Natural killer cell (primary cell): Measurements from ENCODE around the gene KANSL1L. TPM values are rescaled to one million over a fixed set of nuclear protein-coding genes. Genes with fewer than 3 reads are reported as not detected.

Experiments used
- ATAC-seq, 3 donors: fragments of 150-1000 bp in 2 of 3; fragments of 200-7000 bp in 1 of 3; cut with Tn5 transposase; 1 replicate in 1 of 3; 2 replicates in 2 of 3; pipeline ENCODE4 v1.10.0; 2021; ENCODE audit warnings: mild to moderate bottlenecking in 2 of 3, moderate library complexity in 2 of 3
- DNase-seq, 2 donors: peaks; one replicate each; pipeline versions ENCODE4 v3.0.0 to v3.0.0-alpha.2; 2013 to 2021; ENCODE audit warnings: mixed read lengths in 1 of 2
- H3K27ac ChIP-seq: one replicate; pipeline ENCODE4 v1.5.1; 2013; ENCODE audit warnings: mild to moderate bottlenecking, low read length
- H3K27me3 ChIP-seq: one replicate; pipeline ENCODE4 v1.6.1; 2013; ENCODE audit warnings: low read length; ENCODE audit not compliant: control insufficient read depth, insufficient read depth
- H3K36me3 ChIP-seq: one replicate; pipeline ENCODE4 v1.6.1; 2013; ENCODE audit warnings: low read length; ENCODE audit not compliant: control insufficient read depth, insufficient read depth
- H3K4me1 ChIP-seq: one replicate; pipeline ENCODE4 v1.6.1; 2013; ENCODE audit warnings: low read length; ENCODE audit not compliant: control insufficient read depth, insufficient read depth
- H3K4me3 ChIP-seq: one replicate; pipeline ENCODE4 v1.5.1; 2013; ENCODE audit warnings: low read length
- H3K9me3 ChIP-seq: one replicate; pipeline ENCODE4 v1.6.1; 2013; ENCODE audit warnings: low read length; ENCODE audit not compliant: control insufficient read depth, insufficient read depth
- H3K27ac Mint-ChIP-seq, 2 donors: one replicate each; pipeline ENCODE4 v1.8.0; 2022; ENCODE audit warnings: mild to moderate bottlenecking in 2 of 2, mixed read lengths in 2 of 2, moderate library complexity in 1 of 2
- H3K27me3 Mint-ChIP-seq, 2 donors: one replicate each; pipeline ENCODE4 v1.8.0; 2022; ENCODE audit warnings: low read depth in 2 of 2, mixed read lengths in 2 of 2
- H3K36me3 Mint-ChIP-seq: one replicate; pipeline ENCODE4 v1.8.0; 2022; ENCODE audit warnings: mixed read lengths
- H3K4me1 Mint-ChIP-seq, 2 donors: one replicate each; pipeline ENCODE4 v1.8.0; 2022; ENCODE audit warnings: mixed read lengths in 2 of 2
- H3K4me3 Mint-ChIP-seq: one replicate; pipeline ENCODE4 v1.8.0; 2022; ENCODE audit warnings: mild to moderate bottlenecking, moderate library complexity, mixed read lengths
- H3K9me3 Mint-ChIP-seq, 2 donors: one replicate each; pipeline ENCODE4 v1.8.0; 2022; ENCODE audit warnings: mixed read lengths in 2 of 2
- CTCF ChIP-seq: fragments of 200-600 bp; IDR thresholded peaks from one replicate; pipeline ENCODE4 v1.8.0; 2022; ENCODE audit warnings: antibody characterized with exemption
- WGBS: methylation state at CpG from one replicate; pipeline ENCODE4 v1.1.7; 2013; ENCODE audit warnings: missing lambda C conversion rate; ENCODE audit not compliant: insufficient coverage; 5-methylcytosine and 5-hydroxymethylcytosine counted together
- intact Hi-C: fragments of 100-400 bp; cut with micrococcal nuclease; formaldehyde crosslinking; loops from one replicate; pipeline ENCODE4 v1.14.2; 2022
- total RNA-seq, 4 donors: library from RNA; stranded (reverse); fragments of 120-200 nt in 1 of 4; gene quantifications; one replicate each; pipeline versions ENCODE4 v1.2.3 to v1.2.4, GENCODE V29; 2013 to 2022

The KANSL1L gene
- total RNA-seq, 3 donors from 2014 or later (not counting 1 experiment from before 2014, with no cell fraction given): 7.6 to 11.2 (median 9.5) TPM

- H3K4me3 Mint-ChIP-seq: no peak overlapping the region
- no peaks in the 10 kb centered on the region for H3K4me1 ChIP-seq
- peaks cover 9% of the 10 kb centered on the region for H3K36me3 Mint-ChIP-seq
- intact Hi-C loops: no loop called here
- H3K27me3 ChIP-seq: no peaks in the 10 kb centered on the region
- H3K4me3 ChIP-seq: no peak overlapping the region
- H3K27ac ChIP-seq: no peak overlapping the region
- no peak overlapping the region for H3K27ac Mint-ChIP-seq
- H3K9me3 Mint-ChIP-seq: peaks cover 0 to 3% of the 10 kb centered on the region in 2 donors
- no peak for TF ChIP-seq CTCF
- no peaks in the 10 kb centered on the region for H3K9me3 ChIP-seq
- ATAC-seq (no peak), DNase-seq (no peak)
- H3K27me3 Mint-ChIP-seq: no peaks in the 10 kb centered on the region
- peaks cover 6% of the 10 kb centered on the region for H3K36me3 ChIP-seq
- no peaks in the 10 kb centered on the region for H3K4me1 Mint-ChIP-seq
These were observed 23.6 kb downstream of the KANSL1L start for GRCh38 chr2:210147614-210148013.

- Histone ChIP-seq H3K27me3 (no peaks in the 10 kb centered on the region), H3K36me3 (peaks cover 2% of the 10 kb centered on the region), H3K4me3 (no peak overlapping the region), H3K4me1 (no peaks in the 10 kb centered on the region), H3K27ac (no peak overlapping the region), H3K9me3 (no peaks in the 10 kb centered on the region)
- intact Hi-C loops: no loop called here
- DNase-seq (no peak), ATAC-seq (no peak)
- Mint-ChIP-seq H3K27ac (no peak overlapping the region), H3K4me1 (no peaks in the 10 kb centered on the region), H3K9me3 (no peaks in the 10 kb centered on the region), H3K4me3 (no peak overlapping the region), H3K27me3 (no peaks in the 10 kb centered on the region), H3K36me3 (no peaks in the 10 kb centered on the region)
- no peak for TF ChIP-seq CTCF
These were observed 39.0 kb downstream of the KANSL1L start for GRCh38 chr2:210132239-210132638.

GRCh38 chr2:210128961-210129360, 42.2 kb downstream of the KANSL1L start:
- Mint-ChIP-seq H3K27ac (no peak overlapping the region), H3K9me3 (peaks cover 2 to 8% of the 10 kb centered on the region in 2 donors), H3K27me3 (no peaks in the 10 kb centered on the region), H3K36me3 (peaks cover 24% of the 10 kb centered on the region), H3K4me1 (no peaks in the 10 kb centered on the region), H3K4me3 (no peak overlapping the region)
- WGBS: 79% methylated on average over 3 of the region's 3 CpGs
- H3K36me3 ChIP-seq: peaks cover 11% of the 10 kb centered on the region
- TF ChIP-seq CTCF: no peak
- intact Hi-C loops: no loop called here
- no peak overlapping the region for H3K4me3 ChIP-seq
- H3K9me3 ChIP-seq: no peaks in the 10 kb centered on the region
- H3K4me1 ChIP-seq: no peaks in the 10 kb centered on the region
- no peak for ATAC-seq
- H3K27ac ChIP-seq: no peak overlapping the region
- no peak for DNase-seq
- no peaks in the 10 kb centered on the region for H3K27me3 ChIP-seq

GRCh38 chr2:210113614-210114235, 57.5 kb downstream of the KANSL1L start:
- H3K36me3 Mint-ChIP-seq: peaks cover 37% of the 10 kb centered on the region
- H3K27me3 ChIP-seq: no peaks in the 10 kb centered on the region
- no peaks in the 10 kb centered on the region for H3K27me3 Mint-ChIP-seq
- H3K4me3 Mint-ChIP-seq: no peak overlapping the region
- no peak overlapping the region for H3K27ac Mint-ChIP-seq
- intact Hi-C loops: no loop called here
- 83% methylated on average over 3 of the region's 3 CpGs for WGBS
- H3K27ac ChIP-seq: no peak overlapping the region
- peaks cover 0 to 3% of the 10 kb centered on the region in 2 donors for H3K4me1 Mint-ChIP-seq
- H3K9me3 Mint-ChIP-seq: peaks cover 10 to 15% of the 10 kb centered on the region in 2 donors
- H3K36me3 ChIP-seq: peaks cover 2% of the 10 kb centered on the region
- ATAC-seq: no peak
- H3K4me1 ChIP-seq: no peaks in the 10 kb centered on the region
- no peak overlapping the region for H3K4me3 ChIP-seq
- peaks cover 6% of the 10 kb centered on the region for H3K9me3 ChIP-seq
- no peak for DNase-seq
- TF ChIP-seq CTCF: no peak
